Colonic mucosa (tissue), 4 donors: ENCODE results near the gene PDE3A. TPM values are rescaled to one million over a fixed set of nuclear protein-coding genes. Genes with fewer than 3 reads are reported as not detected.

Experiments used
- DNase-seq: peaks from one replicate; pipeline ENCODE4 v3.0.0-alpha.2; 2020
- H3K27ac ChIP-seq: fragments of 200-600 bp; one replicate; pipeline ENCODE4 v1.8.0; 2021
- H3K27me3 ChIP-seq: fragments of 200-600 bp; one replicate; pipeline ENCODE4 v1.8.0; 2021
- H3K36me3 ChIP-seq: fragments of 200-600 bp; one replicate; pipeline ENCODE4 v1.8.0; 2021
- H3K4me1 ChIP-seq: fragments of 200-600 bp; one replicate; pipeline ENCODE4 v1.8.0; 2021; ENCODE audit warnings: mild to moderate bottlenecking
- H3K4me3 ChIP-seq: fragments of 200-600 bp; one replicate; pipeline ENCODE4 v1.8.0; 2021
- H3K9ac ChIP-seq, 2 donors: one replicate each; pipeline ENCODE4 v1.7.0; 2013; ENCODE audit warnings: control low read depth in 2 of 2, low read depth in 2 of 2, low read length in 2 of 2
- H3K9me3 ChIP-seq: fragments of 200-600 bp; one replicate; pipeline ENCODE4 v1.8.0; 2021
- CTCF ChIP-seq: fragments of 200-600 bp; IDR thresholded peaks from one replicate; pipeline ENCODE4 v1.8.0; 2022; ENCODE audit warnings: antibody characterized with exemption, mild to moderate bottlenecking
- intact Hi-C: fragments of 100-400 bp; cut with DNase I; formaldehyde crosslinking; loops from one replicate; pipeline ENCODE4 v1.14.1; 2022
- total RNA-seq, 2 donors: library from RNA; stranded (reverse); fragmentation: NEBNext Ultra II Directional in 1 of 2; extraction: Animal tissue kit (Norgen Biotek cat#: 25700) in 1 of 2; gene quantifications; one replicate each; pipeline ENCODE4 v1.2.1, GENCODE V29; 2021
- donor health status: healthy.
- donor health status: DM: no; HTN: no; CAD: no.
- donor health status: DM: no; HTN: no; CAD: no.

Gene PDE3A
- total RNA-seq, 2 donors from 2014 or later: 32.1 to 50.6 TPM

- H3K27ac ChIP-seq: no peak overlapping the region
Measured at GRCh38 chr12:20475542-20475941, 107.2 kb downstream of the PDE3A start.

GRCh38 chr12:20476551-20476950 lies 108.2 kb downstream of the PDE3A start:
- no peaks in the 10 kb centered on the region for H3K9me3 ChIP-seq
- no peak overlapping the region for H3K4me3 ChIP-seq
- no peak overlapping the region for H3K27ac ChIP-seq
- H3K9ac ChIP-seq: no peak overlapping the region
- no peak for TF ChIP-seq CTCF
- H3K27me3 ChIP-seq: no peaks in the 10 kb centered on the region
- no peaks in the 10 kb centered on the region for H3K4me1 ChIP-seq
- DNase-seq: no peak
- intact Hi-C loops: no loop called here
- H3K36me3 ChIP-seq: no peaks in the 10 kb centered on the region

More at GRCh38 chr12:20475542-20475941, 107.2 kb downstream of the PDE3A start:
- Histone ChIP-seq H3K27me3 (no peaks in the 10 kb centered on the region), H3K9me3 (no peaks in the 10 kb centered on the region), H3K4me1 (no peaks in the 10 kb centered on the region), H3K36me3 (no peaks in the 10 kb centered on the region), H3K4me3 (no peak overlapping the region), H3K9ac (no peak overlapping the region)
- no peak for TF ChIP-seq CTCF
- DNase-seq: no peak
- intact Hi-C loops: no loop called here

GRCh38 chr12:20477255-20477654 lies 108.9 kb downstream of the PDE3A start:
- H3K4me1 ChIP-seq: no peaks in the 10 kb centered on the region
- no peak for DNase-seq
- H3K9ac ChIP-seq: no peak overlapping the region
- no peaks in the 10 kb centered on the region for H3K9me3 ChIP-seq
- no peak overlapping the region for H3K4me3 ChIP-seq
- no peaks in the 10 kb centered on the region for H3K27me3 ChIP-seq
- no peak for TF ChIP-seq CTCF
- H3K27ac ChIP-seq: no peak overlapping the region
- intact Hi-C loops: no loop called here
- H3K36me3 ChIP-seq: no peaks in the 10 kb centered on the region

- H3K9ac ChIP-seq: no peak overlapping the region
- no peak for DNase-seq
- no peak overlapping the region for H3K4me3 ChIP-seq
- H3K9me3 ChIP-seq: no peaks in the 10 kb centered on the region
- H3K27me3 ChIP-seq: no peaks in the 10 kb centered on the region
- no peak for TF ChIP-seq CTCF
- H3K36me3 ChIP-seq: no peaks in the 10 kb centered on the region
- intact Hi-C loops: no loop called here
- no peaks in the 10 kb centered on the region for H3K4me1 ChIP-seq
- H3K27ac ChIP-seq: no peak overlapping the region
Measured at GRCh38 chr12:20477672-20478071, 109.3 kb downstream of the PDE3A start.

GRCh38 chr12:20482491-20483054 lies 114.2 kb downstream of the PDE3A start:
- H3K4me1 ChIP-seq: no peaks in the 10 kb centered on the region
- no peak overlapping the region for H3K4me3 ChIP-seq
- intact Hi-C loops: no loop called here
- no peak for TF ChIP-seq CTCF
- H3K9ac ChIP-seq: no peak overlapping the region
- H3K36me3 ChIP-seq: no peaks in the 10 kb centered on the region
- DNase-seq: no peak
- H3K27me3 ChIP-seq: no peaks in the 10 kb centered on the region
- H3K27ac ChIP-seq: no peak overlapping the region
- H3K9me3 ChIP-seq: no peaks in the 10 kb centered on the region
